ENCODE measurements around the gene TMEM145.
"Not testable (repeated sequence)": the region's sequence is repeated elsewhere in the genome, so short reads cannot be mapped to it uniquely, and the experiment has no call there.

Gene TMEM145

DNA sequence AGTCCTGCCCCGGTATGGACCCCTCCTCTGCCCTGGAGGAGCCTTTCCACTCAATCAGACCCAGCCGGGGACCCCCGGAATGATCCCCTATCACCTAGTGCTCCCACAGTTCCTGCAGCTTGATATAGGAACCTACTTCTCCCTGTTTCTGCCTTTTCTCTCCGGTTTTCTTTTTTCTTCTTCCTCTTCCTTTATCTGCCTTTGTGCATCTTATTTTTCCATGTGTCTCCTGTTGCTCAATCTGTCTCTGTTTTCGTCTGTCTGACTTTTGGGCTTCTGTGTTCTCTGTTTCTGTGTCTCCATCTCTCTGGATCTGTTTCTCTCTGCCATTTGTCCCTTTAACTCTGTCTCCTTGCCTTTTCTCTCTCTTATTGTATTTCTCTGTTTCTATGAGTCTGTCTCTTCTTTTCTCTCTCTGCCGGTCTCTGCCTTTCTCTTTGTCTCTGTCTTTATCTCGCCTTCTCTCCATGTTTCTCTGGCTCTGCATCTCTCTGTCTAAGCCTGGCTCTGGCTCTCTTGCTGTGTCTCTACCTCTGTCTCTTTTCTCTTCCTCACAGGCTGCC is 22.3 kb downstream of the TMEM145 start:
- no peak for DNase-seq (ENCODE audit: low read depth)

DNA sequence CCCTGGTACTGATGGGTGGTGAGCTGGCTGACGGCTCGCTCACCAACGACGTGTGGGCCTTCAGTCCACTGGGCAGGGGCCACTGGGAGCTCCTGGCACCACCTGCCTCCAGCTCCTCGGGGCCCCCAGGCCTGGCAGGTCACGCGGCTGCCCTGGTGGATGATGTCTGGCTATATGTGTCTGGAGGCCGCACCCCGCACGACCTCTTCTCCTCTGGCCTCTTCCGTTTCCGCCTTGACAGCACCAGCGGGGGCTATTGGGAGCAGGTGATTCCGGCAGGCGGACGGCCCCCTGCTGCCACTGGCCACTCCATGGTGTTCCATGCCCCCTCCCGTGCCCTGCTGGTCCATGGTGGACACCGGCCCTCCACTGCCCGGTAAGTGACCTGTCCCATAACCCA is 22.9 kb downstream of the TMEM145 start:
- no peak for DNase-seq (ENCODE audit: low read depth)

DNA sequence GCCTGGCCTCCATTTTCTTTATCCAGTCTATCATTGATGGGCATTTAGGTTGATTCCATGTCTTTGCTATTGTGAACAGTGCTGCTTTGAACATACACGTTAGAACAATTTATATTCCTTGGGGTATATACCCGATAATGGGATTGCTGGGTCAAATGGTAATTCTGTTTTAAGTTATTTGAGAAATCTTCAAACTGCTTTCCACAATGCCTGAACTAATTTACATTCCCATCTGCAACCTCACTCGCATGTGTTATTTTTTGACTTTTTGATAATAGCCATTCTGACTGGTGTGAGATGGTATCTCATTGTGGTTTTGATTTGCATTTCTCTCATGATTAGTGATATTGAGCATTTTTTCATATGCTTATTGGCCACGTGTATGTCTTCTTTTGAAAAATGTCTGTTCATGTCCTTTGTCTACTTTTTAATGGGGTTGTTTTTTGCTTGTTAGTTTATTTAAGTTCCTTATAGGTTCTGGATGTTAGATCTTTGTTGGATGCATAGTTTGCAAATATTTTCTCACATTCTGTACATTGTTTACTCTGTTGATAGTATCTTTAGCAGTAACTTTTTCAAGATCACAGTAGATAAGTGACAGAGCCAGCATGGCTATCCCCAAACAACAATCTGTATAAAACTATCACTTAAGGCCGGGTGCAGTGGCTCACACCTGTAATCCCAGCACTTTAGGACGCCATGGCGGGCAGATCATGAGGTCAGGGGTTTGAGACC is 26.2 kb downstream of the TMEM145 start:
- DNase-seq (ENCODE audit: low read depth): not testable (repeated sequence)

DNA sequence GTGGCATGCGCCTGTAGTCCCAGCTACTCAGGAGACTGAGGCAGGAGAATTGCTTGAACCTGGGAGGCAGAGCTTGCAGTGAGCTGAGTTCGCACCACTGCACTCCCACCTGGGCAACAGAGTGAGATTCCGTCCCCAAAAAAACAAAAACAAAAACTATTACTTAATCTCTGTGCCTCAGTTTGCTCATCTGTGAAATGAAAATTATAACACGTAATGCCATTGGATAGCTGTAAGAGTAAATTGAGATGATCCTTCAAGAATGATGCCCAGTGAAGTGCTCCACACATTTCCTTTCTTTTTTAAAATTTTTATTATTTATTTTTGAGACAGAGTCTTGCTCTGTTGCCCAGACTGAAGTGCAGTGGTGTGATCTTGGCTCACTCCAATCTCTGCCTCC is 26.8 kb downstream of the TMEM145 start:
- not testable (repeated sequence) for DNase-seq (ENCODE audit: low read depth)

DNA sequence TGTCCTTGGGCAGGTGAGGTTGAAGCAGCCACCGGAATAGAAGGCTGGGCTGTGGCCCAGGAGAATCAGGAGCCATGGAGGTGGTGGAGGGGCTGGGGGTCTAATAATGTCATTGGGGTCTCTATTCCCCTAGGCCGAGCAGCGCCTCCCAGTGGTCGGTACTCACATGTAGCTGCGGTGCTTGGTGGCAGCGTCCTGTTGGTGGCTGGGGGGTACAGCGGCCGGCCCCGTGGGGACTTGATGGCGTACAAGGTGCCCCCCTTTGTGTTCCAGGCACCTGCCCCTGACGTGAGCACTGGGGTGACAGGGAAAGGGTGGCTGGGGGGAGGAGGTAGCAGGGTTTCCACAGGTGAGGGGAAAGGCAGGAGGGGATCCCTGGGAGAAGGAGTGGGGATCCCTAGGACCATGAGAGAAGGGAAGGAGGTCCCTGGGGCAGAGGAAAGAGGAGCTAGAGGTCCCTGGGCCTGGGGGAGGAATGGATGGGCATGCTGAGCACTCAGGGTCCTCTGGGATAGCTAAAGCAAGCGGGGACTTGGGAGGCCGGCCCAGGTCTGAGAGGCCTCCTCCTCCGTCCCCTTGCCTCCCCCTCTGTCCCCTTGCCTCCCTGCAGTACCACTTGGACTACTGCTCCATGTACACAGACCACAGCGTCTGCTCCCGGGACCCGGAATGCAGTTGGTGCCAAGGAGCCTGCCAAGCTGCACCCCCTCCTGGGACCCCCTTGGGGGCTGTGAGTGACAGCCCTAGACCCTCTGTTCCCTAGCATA is 30.4 kb downstream of the TMEM145 start:
- DNase-seq (ENCODE audit: low read depth): no peak

DNA sequence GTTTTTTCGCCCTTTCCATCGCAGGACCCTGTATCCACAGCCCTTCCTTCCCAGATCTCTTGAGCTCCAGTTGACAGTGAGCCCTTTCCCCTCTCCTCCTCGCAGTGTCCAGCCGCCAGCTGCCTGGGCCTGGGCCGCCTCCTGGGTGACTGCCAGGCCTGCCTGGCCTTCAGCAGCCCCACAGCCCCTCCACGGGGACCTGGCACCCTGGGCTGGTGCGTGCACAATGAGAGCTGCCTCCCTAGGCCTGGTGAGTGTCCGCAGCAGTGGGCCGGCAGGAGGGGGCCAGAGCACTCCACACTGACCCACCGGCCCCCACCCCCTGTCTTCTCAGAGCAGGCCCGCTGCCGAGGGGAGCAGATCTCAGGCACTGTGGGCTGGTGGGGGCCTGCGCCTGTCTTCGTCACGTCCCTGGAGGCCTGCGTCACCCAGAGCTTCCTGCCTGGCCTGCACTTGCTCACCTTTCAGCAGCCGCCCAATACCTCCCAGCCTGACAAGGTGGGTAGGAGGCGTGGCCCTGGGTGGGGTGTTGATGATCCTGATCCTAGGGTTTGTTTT is 31.3 kb downstream of the TMEM145 start:
- no peak for DNase-seq (ENCODE audit: low read depth)

DNA sequence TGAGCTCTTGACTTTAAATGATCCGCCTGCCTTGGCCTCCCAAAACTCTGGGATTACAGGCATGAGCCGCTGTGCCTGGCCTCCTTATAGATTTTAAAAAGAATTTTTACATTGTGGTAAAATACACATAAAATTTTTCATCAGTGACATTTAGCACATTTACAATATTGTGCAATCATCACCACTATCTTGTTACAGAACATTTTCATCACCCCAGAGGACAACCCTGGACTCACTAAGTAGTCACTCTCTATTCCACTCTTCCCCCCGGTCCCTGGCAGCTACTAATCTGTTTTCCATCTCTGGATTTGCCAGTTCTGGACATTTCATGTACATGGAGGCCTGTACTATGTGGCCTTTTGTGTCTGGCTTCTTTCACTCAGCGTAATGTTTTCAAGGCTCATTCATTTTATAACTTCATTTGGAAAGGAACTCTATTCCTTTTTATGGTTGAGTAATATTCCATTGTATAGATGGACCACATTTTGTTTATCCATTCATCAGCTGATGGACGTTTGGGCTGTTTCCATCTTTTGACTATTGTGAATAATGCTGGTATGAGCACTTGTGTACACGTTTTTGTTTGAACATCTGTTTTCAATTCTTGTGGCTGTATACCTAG is 32.2 kb downstream of the TMEM145 start:
- no peak for DNase-seq (ENCODE audit: low read depth)

DNA sequence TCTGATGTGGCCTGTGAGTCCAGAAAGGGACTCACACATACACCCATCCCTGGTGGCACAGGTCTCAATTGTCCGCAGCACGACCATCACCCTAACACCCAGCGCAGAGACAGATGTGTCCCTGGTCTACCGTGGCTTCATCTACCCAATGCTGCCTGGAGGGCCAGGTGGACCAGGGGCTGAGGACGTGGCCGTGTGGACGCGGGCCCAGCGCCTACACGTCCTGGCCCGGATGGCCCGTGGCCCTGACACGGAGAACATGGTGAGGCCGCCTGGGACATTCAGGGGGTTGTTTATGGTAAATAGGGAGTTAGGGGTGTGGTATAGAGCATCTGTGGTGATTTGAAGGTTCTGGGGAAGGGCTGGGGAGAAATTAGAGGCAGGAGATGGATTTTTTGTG is 35.1 kb downstream of the TMEM145 start:
- DNase-seq (ENCODE audit: low read depth): no peak

DNA sequence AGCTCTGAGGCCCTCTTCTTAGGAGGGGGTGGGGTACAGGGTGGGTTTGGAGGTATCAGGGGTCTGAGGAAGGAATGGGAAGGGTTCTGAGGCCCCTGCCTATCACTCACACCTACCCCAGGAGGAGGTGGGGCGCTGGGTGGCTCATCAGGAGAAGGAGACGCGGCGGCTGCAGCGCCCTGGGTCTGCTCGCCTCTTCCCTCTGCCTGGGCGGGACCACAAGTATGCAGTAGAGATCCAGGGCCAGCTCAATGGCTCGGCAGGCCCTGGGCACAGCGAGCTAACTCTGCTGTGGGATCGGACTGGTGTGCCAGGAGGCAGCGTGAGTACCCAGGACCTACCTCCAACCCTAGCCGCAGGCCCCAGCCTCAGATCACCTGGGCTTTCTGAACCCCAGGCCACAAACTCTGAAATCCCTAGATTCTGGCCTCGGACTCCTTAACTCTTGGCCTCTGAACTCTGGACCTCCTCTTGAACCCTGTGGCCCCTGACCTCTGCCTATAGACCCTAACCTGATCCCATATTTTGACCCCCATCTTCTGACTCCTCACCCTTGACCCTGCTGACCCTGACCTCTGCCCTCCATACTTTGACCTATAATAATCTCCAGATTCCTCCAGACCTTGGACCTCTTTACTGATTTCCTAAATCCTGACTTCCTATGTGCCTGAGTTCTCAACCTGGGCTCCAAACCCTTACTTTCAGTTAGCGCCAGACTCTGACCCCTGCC is 36.4 kb downstream of the TMEM145 start:
- DNase-seq (ENCODE audit: low read depth): no peak

DNA sequence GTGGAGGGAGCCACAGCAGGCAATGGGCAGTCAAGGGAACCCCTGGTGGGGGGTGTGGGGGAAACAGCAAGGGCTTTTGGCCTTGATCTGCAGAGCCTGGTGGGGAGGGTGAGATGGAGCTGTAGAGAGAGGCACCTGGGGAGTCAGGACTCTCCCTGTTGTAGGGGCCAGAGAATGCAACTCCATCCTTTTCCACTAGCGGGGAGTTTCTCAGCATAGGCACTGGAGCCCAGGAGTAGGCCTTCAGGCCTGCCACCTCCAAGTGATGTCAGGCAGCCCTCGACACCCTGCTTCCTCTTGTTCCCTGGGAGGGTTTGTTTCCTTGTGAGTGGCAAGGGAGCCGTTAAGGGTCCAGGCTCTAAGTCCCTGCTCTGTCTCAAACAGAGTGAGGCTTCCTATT is 37.3 kb downstream of the TMEM145 start:
- no peak for DNase-seq (ENCODE audit: low read depth)

DNA sequence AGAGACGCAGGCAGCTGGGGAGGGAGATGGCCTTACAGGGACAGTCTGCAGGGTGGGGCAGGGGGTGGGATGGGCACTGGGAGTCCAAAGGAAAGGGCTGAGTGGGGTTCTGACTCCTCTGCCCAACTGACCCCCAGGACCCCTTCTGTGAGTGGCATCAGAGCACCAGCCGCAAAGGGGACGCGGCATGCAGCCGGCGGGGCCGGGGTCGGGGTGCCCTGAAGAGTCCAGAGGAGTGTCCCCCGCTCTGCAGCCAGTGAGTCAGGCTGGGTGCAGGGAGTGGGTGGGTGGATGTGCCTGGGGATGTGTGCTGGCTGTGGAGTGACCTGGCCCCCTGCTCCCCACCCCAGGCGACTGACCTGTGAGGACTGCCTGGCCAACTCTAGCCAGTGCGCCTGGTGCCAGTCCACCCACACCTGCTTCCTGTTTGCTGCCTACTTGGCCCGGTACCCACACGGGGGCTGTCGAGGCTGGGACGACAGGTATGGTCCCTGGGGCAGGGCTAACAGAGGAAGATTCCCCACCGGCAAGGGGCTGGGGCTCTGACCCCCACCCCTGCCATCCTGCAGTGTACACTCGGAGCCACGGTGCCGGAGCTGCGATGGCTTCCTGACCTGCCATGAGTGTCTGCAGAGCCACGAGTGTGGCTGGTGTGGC is 38.1 kb downstream of the TMEM145 start:
- DNase-seq (ENCODE audit: low read depth): no peak

DNA sequence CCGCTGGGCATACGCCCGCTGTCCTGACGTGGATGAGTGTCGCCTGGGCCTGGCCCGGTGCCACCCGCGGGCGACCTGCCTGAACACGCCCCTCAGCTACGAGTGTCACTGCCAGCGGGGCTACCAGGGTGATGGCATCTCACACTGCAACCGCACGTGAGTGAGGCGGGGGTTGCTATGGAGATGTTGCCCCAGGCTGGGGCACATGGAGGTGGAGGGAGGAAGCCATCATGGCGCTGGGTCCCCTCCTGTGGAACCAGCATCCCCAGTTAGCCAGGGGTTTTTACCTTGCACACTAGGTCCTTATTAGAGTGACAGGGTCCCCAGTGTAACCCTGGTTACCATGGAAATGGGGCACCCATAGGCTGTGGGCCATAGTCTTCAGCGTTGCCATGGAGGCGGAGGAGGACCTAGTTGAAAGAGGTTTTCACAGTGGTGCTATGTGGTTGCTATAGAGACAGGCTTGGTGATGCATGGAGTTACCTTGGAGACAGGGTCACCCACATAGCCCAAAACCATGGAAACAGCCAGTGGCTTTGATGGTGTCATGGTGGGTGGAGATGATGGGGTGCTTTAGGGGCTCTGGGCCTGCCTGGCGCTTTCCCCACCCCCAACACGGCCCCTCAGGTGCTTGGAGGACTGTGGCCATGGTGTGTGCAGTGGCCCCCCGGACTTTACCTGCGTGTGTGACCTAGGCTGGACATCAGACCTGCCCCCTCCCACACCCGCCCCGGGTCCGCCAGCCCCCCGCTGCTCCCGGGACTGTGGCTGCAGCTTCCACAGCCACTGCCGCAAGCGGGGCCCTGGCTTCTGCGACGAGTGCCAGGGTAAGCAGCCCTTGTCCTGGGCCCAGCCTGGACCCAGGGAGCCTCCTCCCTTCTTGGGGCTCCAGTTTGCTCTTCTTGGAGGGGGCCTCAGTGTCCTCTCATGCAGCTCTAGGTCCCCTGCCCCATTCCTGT is 39.5 kb downstream of the TMEM145 start:
- DNase-seq (ENCODE audit: low read depth): no peak

DNA sequence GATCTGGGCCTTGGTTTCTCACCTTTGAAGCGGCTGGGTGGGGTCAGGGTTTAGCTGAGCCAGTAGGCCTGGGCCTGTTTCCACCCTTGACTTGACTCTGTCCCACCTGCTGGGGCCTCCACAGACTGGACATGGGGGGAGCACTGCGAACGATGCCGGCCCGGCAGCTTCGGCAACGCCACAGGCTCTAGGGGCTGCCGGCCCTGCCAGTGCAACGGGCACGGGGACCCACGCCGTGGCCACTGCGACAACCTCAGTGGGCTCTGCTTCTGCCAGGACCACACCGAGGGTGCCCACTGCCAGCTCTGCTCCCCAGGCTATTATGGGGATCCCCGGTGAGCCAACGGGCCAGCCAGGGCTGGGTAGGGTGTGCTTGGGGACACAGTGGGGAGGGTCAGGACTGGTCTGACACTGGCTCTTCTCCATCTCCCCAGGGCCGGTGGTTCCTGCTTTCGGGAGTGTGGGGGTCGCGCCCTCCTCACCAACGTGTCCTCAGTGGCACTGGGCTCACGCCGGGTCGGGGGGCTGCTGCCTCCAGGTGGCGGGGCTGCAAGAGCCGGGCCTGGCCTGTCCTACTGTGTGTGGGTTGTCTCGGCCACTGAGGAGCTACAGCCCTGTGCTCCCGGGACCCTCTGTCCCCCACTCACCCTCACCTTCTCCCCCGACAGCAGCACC is 40.4 kb downstream of the TMEM145 start:
- no peak for DNase-seq (ENCODE audit: low read depth)

DNA sequence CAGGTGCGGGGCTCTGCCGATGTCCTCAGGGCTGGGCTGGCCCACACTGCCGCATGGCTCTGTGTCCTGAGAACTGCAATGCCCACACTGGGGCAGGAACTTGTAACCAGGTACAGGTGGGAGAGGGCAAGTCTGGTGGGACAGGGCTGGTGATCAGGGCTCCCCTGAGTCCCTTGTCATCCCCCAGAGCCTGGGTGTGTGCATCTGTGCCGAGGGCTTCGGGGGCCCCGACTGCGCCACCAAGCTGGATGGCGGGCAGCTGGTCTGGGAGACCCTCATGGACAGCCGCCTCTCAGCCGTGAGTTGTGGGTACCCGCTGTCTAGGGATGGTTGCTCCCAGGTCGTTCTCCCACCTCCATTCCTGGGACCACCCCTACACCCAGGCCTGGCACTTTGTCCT is 42.8 kb downstream of the TMEM145 start:
- no peak for DNase-seq (ENCODE audit: low read depth)

DNA sequence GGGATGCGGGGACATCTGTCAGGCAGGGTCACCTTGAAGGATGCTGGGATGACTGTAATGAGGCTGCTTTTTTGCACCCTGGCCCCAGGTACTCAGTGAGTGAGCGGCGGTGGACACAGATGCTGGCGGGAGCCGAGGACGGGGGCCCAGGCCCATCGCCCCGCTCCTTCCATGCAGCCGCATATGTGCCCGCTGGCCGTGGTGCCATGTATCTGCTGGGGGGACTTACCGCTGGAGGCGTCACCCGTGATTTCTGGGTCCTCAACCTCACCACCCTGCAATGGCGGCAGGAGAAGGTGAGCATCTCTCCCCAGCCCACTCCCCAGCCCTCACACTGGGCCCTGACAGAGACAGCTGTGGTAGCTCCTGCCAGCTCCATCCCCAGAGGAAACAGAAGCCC is 43.6 kb downstream of the TMEM145 start:
- DNase-seq (ENCODE audit: low read depth): no peak

DNA sequence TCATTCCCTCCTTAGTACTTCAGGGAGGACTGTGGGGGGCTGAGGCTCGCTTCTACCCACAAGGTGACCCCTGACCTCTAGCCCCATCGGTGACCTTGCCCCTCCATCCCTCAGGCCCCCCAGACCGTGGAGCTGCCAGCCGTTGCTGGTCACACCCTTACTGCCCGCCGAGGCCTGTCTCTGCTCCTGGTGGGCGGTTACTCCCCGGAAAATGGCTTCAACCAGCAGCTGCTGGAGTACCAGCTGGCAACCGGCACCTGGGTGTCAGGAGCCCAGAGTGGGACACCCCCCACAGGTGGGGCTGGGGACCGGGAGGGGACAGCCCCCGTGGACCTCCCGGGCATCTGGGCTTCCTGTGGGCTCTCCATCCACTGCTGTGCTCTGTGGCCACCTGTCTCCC is 44.2 kb downstream of the TMEM145 start:
- DNase-seq (ENCODE audit: low read depth): no peak

DNA sequence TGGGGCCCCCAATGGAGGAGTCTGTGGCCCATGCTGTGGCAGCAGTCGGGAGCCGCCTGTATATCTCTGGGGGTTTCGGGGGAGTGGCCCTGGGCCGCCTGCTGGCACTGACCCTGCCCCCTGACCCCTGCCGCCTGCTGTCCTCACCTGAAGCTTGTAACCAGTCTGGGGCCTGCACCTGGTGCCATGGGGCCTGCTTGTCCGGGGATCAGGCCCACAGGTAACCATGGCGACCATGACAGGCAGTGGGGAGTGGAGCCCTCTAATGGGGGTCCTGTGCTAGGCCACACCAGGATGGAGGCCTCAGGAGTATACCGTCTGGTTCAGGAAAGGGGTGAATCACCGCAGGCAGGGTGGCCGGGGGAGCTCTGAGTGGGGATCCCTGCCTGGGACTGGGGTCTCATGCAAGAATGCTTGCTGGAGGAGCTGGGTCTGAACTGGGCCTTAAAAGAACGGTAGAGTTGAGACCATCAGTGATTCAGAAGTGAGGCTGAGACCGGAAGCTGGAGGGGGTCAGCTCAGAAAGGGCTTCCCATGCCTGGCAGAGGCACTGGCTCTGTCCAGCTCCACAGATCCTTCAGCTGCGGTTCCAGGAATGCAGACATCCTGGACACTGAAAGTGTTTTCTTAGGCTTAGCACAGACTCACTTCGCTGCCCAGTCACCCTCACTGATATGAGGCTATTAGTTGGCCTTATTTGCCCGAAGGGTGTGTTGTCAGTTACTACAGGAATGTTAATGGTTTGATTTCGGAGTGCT is 47.9 kb downstream of the TMEM145 start:
- no peak for DNase-seq (ENCODE audit: low read depth)

DNA sequence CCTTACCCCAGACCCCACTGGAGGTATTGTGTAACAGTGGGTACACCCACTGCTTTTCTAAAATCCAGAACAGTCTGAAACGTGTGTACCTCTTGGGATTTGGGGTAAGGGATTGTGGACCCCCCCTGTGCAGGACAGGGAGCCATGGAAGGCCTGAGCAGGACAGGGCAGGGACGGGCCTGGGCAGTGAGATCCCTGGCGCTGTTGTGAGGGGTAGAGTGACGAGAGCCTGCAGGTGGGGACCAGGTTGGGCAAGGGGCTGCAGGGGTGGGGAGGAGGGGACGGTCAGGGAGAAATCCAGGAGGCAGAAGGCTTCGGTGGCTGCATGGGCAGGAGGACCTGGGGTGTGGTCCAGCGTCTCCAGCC is 48.4 kb downstream of the TMEM145 start:
- no peak for DNase-seq (ENCODE audit: low read depth)

DNA sequence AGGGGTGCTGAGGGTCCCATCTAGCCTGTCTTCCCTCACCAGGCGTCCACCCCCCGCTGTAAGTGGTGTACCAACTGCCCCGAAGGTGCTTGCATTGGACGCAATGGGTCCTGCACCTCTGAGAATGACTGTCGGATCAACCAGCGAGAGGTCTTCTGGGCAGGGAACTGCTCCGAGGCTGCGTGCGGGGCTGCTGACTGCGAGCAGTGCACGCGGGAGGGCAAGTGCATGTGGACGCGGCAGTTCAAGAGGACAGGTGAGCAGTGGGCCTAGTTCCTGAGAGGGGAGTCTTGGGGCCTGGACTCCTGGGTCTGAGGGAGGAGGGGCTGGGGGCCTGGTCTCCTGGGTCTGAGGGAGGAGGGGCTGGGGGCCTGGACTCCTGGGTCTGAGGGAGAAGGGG is 49.2 kb downstream of the TMEM145 start:
- DNase-seq (ENCODE audit: low read depth): no peak

Data from stimulated activated CD8-positive, alpha-beta memory T cell treated with anti-CD3 and anti-CD28 coated beads, Interleukin-4, amount 100 ng/mL, for 24 hours (primary cell).